Fibroblast of lung (primary cell): ENCODE data around the gene BRD2. TPM values are rescaled to one million over a fixed set of nuclear protein-coding genes. Genes with fewer than 3 reads are reported as not detected.
A peak's percentile ranks its signal among the peaks of the same experiment; 100 is the strongest.

ENCODE experiments used
- DNase-seq, 2 donors: peaks; one replicate each; pipeline versions ENCODE4 v3.0.0 to v3.0.0-alpha.2; 2010; ENCODE audit warnings: low read depth in 2 of 2
- H2AFZ ChIP-seq: 2 replicates; pipeline ENCODE4 v1.5.1; 2012; ENCODE audit warnings: low read length, control low read depth, inconsistent platforms
- H3K27ac ChIP-seq: 2 replicates; pipeline ENCODE4 v1.5.1; 2011; ENCODE audit warnings: low read length, control low read depth; ENCODE audit not compliant: insufficient read depth
- H3K27me3 ChIP-seq: 2 replicates; pipeline ENCODE4 v1.5.1; 2011; ENCODE audit warnings: mild to moderate bottlenecking, low read length; ENCODE audit not compliant: control insufficient read depth, insufficient read depth
- H3K36me3 ChIP-seq: 2 replicates; pipeline ENCODE4 v1.5.1; 2011; ENCODE audit warnings: low read length; ENCODE audit not compliant: control insufficient read depth, insufficient read depth
- H3K4me1 ChIP-seq: 2 replicates; pipeline ENCODE4 v1.5.1; 2011; ENCODE audit warnings: low read length; ENCODE audit not compliant: control insufficient read depth, insufficient read depth; ENCODE audit errors: extremely low read depth
- H3K4me2 ChIP-seq: 2 replicates; pipeline ENCODE4 v1.5.1; 2011; ENCODE audit warnings: low read length, control low read depth; ENCODE audit not compliant: insufficient read depth; ENCODE audit errors: extremely low read depth
- H3K4me3 ChIP-seq, 4 experiments: fragments of 200-600 bp in 1 of 4; sonication (generic) in 1 of 4; replicated peaks in 1 of 4; 2 replicates each; pipeline ENCODE4 v1.5.1; 2011 to 2016; ENCODE audit warnings: low read length in 4 of 4, low read depth in 3 of 4, mild to moderate bottlenecking in 3 of 4, control low read depth in 2 of 4, inconsistent platforms in 1 of 4, mixed read lengths in 1 of 4; ENCODE audit not compliant: insufficient read depth in 1 of 4; ENCODE audit errors: control extremely low read depth in 1 of 4
- H3K79me2 ChIP-seq: 2 replicates; pipeline ENCODE4 v1.5.1; 2012; ENCODE audit warnings: mild to moderate bottlenecking, low read length, inconsistent platforms; ENCODE audit not compliant: control insufficient read depth, insufficient read depth
- H3K9ac ChIP-seq: 2 replicates; pipeline ENCODE4 v1.5.1; 2011; ENCODE audit warnings: mild to moderate bottlenecking, low read length, control low read depth; ENCODE audit not compliant: insufficient read depth
- H3K9me3 ChIP-seq: 2 replicates; pipeline ENCODE4 v1.5.1; 2012; ENCODE audit warnings: low read depth, low read length; ENCODE audit not compliant: control insufficient read depth, insufficient read depth
- H4K20me1 ChIP-seq: 2 replicates; pipeline ENCODE4 v1.5.1; 2011; ENCODE audit warnings: low read length; ENCODE audit not compliant: control insufficient read depth, insufficient read depth; ENCODE audit errors: extremely low read depth
- EZH2 ChIP-seq: IDR thresholded peaks from 2 replicates; pipeline ENCODE4 v1.5.1; 2012; ENCODE audit warnings: low read length, control low read depth, mild to moderate bottlenecking; ENCODE audit errors: missing control alignments
- polyA plus RNA-seq, 2 donors: library from polyadenylated mRNA; depleted of rRNA in 1 of 2; stranded (reverse) in 1 of 2; unstranded in 1 of 2; fragments of >200 nt; gene quantifications; 2 replicates each; pipeline ENCODE4 v1.2.1, GENCODE V29; 2011 to 2012; ENCODE audit warnings: missing spikeins in 1 of 2
- total RNA-seq: library from RNA; depleted of rRNA; stranded (reverse); fragments of >200 nt; gene quantifications from 2 replicates; pipeline ENCODE4 v1.2.1, GENCODE V29; 2014
- TF ChIP-seq, protein P1 (sequence below), 2 donors: IDR thresholded peaks in 1 of 2; conservative IDR thresholded peaks in 1 of 2; 1 replicate in 1 of 2; 2 replicates in 1 of 2; pipeline ENCODE4 v1.5.1; 2011 to 2012; ENCODE audit warnings: low read length in 2 of 2, control low read depth in 1 of 2, inconsistent platforms in 1 of 2, low read depth in 1 of 2, mild to moderate bottlenecking in 1 of 2

BRD2 gene
- total and polyA plus RNA-seq, 2 donors (not counting 1 experiment from before 2014, with no cell fraction given), result 75.6 to 126 TPM

DNA sequence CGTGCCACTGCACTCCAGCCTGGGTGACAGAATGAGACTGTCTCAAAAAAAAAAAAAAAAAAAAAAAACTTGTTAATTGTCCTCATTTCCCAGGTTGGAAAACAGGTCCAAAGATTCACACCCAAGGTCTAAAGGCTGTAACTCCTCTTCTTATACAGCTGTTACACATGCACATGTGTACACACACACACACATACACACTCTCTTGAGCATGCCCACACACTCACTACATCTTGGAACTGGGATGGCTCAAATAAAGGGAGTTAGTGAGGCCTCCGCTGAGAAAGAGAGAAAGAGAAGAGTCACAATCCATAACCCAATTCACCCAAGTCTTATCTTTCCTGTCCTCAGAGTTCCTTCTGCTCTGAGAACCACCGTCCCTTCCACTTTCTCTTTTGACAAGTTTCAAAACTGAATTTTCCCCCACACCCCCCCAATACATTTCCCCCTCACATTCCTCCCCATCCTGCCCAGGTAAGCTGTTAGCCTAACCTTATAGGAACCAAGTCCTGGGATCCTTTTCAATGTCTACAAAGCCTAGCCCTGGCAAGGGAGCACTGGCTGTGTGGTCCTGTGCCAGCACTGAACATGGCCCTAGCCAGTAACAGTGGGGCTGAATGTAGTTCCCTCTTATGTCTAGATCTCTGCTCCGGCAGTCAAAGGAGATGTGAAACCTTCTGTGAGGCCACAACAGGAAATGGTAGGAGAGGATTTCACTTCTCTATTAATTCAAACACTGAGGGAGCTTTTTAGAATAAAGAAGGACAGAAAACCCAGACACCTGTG, 24.3 kb upstream of the BRD2 start:
- Histone ChIP-seq H3K4me3 (no peak overlapping the region), H3K4me2 (no peak overlapping the region)
- DNase-seq, result no peak

DNA sequence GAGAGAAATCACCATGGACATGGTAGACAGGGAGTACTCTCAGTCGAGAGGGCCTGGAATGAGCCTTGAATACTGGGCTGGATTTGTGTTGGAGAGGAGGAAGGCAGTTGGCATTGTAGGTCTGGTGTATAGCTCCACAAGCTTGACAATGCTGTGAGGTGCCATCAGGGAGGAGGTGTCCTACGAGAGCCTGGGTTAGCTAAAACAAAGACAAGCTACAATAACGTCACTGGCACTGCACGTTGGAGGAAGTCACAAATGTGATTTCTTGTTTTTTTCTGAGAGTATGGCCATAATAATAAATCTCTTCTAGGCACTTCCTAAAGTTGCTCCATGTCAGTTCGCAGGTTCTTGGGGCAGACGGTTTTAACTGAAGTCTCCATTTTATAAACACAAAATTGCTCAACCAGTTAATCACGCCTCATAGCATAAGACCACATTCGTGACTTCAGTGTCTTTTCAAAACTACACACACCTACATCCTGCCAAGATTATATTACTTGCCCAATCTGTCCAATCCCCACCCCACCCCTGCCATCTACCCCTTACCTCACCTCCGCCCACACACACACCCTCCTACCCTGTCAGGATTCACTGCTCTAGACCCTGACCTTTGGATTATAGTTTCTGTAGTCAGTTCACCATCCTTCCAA, 23.2 kb upstream of the BRD2 start:
- Histone ChIP-seq H3K9me3 (no peaks in the 10 kb centered on the region), H3K4me2 (peak overlapping the region; percentile 59), H3K9ac (no peak overlapping the region), H2AFZ (peak overlapping the region; percentile 25), H3K4me1 (peaks cover 4% of the 10 kb centered on the region), H3K36me3 (no peaks in the 10 kb centered on the region), H3K79me2 (no peaks in the 10 kb centered on the region), H3K27ac (peak overlapping the region; percentile 18), H3K4me3 (no peak overlapping the region), H3K27me3 (no peaks in the 10 kb centered on the region), H4K20me1 (no peaks in the 10 kb centered on the region)
- TF ChIP-seq EZH2, result no peak
- TF ChIP-seq, protein P1, sequence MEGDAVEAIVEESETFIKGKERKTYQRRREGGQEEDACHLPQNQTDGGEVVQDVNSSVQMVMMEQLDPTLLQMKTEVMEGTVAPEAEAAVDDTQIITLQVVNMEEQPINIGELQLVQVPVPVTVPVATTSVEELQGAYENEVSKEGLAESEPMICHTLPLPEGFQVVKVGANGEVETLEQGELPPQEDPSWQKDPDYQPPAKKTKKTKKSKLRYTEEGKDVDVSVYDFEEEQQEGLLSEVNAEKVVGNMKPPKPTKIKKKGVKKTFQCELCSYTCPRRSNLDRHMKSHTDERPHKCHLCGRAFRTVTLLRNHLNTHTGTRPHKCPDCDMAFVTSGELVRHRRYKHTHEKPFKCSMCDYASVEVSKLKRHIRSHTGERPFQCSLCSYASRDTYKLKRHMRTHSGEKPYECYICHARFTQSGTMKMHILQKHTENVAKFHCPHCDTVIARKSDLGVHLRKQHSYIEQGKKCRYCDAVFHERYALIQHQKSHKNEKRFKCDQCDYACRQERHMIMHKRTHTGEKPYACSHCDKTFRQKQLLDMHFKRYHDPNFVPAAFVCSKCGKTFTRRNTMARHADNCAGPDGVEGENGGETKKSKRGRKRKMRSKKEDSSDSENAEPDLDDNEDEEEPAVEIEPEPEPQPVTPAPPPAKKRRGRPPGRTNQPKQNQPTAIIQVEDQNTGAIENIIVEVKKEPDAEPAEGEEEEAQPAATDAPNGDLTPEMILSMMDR (conservative IDR thresholded peaks at IDR 0.05 in 1 of 2, IDR thresholded peaks at IDR 0.05 in 1 of 2; ENCODE audit: low read depth in 1 of 2, low read length in 2 of 2), result no peak
- peak; percentile 45 to 78 for DNase-seq

More for the DNA sequence above, 24.3 kb upstream of the BRD2 start:
- Histone ChIP-seq H3K79me2 (no peaks in the 10 kb centered on the region), H3K27me3 (no peaks in the 10 kb centered on the region), H3K9ac (no peak overlapping the region), H3K36me3 (no peaks in the 10 kb centered on the region), H3K4me1 (peaks cover 4% of the 10 kb centered on the region), H4K20me1 (no peaks in the 10 kb centered on the region), H3K9me3 (no peaks in the 10 kb centered on the region), H2AFZ (no peak overlapping the region), H3K27ac (no peak overlapping the region)
- no peak for TF ChIP-seq EZH2
- TF ChIP-seq, protein P1 (conservative IDR thresholded peaks at IDR 0.05 in 1 of 2, IDR thresholded peaks at IDR 0.05 in 1 of 2; ENCODE audit: low read depth in 1 of 2, low read length in 2 of 2), result no peak

DNA sequence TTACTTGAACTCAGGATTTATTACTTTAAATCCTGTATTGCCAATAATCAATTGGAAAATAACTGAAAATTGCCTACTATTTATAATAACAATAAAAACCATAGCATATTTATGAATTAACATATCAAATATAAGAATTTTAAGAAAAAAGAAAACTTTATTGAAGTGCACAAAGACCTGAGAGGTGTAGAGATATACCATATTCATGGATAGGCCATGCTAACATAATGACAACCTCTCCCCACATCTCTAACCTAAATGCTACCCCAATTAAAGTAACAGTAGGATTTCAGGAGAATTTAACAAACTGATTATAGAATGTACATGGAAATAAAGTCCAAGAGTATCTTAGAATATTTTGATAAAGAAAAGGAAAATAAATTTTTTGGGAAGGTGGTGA, 22.4 kb upstream of the BRD2 start:
- H3K27me3 ChIP-seq, result no peaks in the 10 kb centered on the region
- H3K4me2 ChIP-seq, result no peak overlapping the region
- H2AFZ ChIP-seq, result no peak overlapping the region
- TF ChIP-seq, protein P1 (conservative IDR thresholded peaks at IDR 0.05 in 1 of 2, IDR thresholded peaks at IDR 0.05 in 1 of 2; ENCODE audit: low read depth in 1 of 2, low read length in 2 of 2), result no peak
- no peak for TF ChIP-seq EZH2
- H3K27ac ChIP-seq, result no peak overlapping the region
- DNase-seq, result no peak
- no peak overlapping the region for H3K9ac ChIP-seq
- H4K20me1 ChIP-seq, result no peaks in the 10 kb centered on the region
- H3K4me1 ChIP-seq, result peaks cover 4% of the 10 kb centered on the region
- H3K4me3 ChIP-seq, result no peak overlapping the region
- H3K9me3 ChIP-seq, result no peaks in the 10 kb centered on the region
- no peaks in the 10 kb centered on the region for H3K36me3 ChIP-seq
- H3K79me2 ChIP-seq, result no peaks in the 10 kb centered on the region
